HG02678 (cell line): Measurements from ENCODE around the gene PPP1R14C.
"Not testable (repeated sequence)": the region's sequence is repeated elsewhere in the genome, so short reads cannot be mapped to it uniquely, and the experiment has no call there.

Source experiments
- ATAC-seq: cut with Tn5 transposase; IDR thresholded peaks from one replicate; pipeline ENCODE4 v1.9.1; 2021; ENCODE audit warnings: mild to moderate bottlenecking, moderate library complexity; ENCODE audit not compliant: unreplicated experiment

PPP1R14C gene

GRCh38 chr6:150137711-150138110 is 5.1 kb upstream of the PPP1R14C start:
- not testable (repeated sequence) for ATAC-seq

DNA sequence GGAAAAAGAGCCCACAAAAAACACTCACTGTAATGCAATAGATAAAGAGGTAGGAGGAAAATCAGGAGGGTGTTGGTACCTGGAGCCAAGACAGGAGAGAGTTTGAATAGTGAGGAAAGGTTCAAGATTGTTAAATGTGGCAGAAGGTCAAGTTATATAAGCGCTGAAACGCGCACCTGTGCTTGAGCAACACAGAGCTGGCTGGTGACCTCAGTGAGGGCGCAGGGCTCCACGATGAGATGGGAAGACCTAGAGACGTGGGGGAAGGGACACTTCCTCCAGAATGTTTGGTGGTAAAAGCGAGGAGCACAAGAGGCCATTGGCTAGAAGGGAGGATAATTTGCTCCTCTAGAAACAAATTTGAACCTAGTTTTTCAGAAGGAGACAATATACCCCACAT is 4.2 kb upstream of the PPP1R14C start:
- no peak for ATAC-seq

DNA sequence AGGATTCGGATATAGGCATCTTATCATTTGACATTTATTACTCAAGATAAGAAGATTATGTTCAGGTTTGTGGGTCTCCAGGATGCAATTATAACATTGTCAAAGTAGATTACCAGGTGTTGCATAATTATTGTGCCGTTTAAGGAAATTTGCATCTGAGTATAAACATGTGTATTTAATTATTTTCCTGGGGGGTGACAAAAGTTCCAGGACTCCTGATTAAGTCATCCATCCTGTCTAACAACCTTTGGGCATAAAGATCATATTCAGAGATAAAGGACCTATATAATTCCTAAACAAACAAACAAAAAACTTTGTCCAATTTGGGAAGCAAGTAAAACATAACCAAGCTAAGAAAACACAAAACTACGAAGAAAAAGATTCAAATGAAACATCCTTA is 3.3 kb upstream of the PPP1R14C start:
- ATAC-seq: no peak

- no peak for ATAC-seq
Measured at GRCh38 chr6:150140236-150140969, 2.4 kb upstream of the PPP1R14C start.

- no peak for ATAC-seq
Measured at GRCh38 chr6:150142097-150142669, 661 bp upstream of the PPP1R14C start.

GRCh38 chr6:150143516-150144293 is 861 bp downstream of the PPP1R14C start:
- no peak for ATAC-seq

DNA sequence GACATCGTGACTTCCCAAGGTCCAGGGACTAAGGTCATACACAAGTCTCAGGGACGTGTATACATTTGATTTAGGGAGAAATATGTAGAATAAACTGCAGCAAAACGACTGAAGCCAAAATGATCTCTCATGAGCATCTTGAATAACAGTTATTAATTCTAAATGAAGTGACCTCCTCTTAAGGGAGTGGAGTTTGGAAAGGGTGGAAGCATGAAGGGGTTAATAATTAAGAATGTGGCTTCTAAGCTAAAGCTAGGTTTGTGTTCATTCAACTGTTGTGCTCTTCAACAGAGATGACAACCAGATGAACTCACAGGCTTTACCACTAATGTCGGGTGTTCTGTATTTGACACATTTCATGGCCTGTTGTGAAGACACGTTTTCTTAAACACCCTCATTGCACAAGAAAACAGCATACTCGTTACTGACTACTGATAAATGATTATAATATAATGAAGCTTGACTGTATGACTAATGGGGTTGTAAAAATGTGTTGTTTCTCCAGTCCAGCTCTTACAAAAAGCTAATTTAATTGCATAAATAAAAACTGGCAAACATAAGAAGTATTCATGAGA is 1.5 kb downstream of the PPP1R14C start:
- ATAC-seq: no peak

- no peak for ATAC-seq
Measured at GRCh38 chr6:150145427-150145826, 2.6 kb downstream of the PPP1R14C start.

DNA sequence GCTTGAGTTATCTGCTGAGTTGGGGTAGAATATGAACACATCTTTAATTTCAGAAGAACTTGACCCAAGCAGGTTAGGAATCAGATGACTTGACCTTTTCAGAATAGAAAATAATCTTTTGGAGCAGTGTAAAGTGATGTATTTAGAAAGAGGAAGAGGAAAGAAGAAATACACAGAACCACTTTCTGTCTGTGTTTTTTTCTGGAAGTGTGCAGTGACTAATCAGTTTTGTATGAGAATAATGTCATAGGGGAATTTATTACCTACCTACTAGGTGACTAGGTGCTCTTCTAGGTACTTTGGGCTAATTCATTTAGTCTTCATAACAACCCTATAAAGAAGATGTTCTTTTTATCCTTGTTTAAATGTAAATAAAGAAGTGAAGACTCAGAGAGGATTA is 3.0 kb downstream of the PPP1R14C start:
- no peak for ATAC-seq

- no peak for ATAC-seq
Measured at GRCh38 chr6:150146436-150146835, 3.6 kb downstream of the PPP1R14C start.

DNA sequence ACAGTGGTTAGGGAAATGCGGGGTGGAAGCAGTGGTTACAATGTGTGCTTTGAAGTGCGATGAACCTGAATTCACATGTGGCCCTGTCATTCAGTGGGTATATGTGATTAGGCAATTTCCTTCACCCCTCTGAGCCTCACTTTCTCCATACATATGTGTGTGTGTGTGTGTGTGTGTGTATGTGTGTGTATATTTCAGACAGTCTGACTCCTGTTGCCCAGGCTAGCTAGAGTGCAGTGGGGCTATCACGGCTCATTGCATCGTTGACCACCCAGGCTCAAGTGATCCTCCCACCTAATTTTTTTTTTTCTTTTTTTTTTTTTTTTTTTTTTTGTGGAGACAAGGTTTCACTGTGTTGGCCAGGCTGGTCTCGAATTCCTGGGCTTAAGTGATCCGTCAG is 6.3 kb downstream of the PPP1R14C start:
- no peak for ATAC-seq

DNA sequence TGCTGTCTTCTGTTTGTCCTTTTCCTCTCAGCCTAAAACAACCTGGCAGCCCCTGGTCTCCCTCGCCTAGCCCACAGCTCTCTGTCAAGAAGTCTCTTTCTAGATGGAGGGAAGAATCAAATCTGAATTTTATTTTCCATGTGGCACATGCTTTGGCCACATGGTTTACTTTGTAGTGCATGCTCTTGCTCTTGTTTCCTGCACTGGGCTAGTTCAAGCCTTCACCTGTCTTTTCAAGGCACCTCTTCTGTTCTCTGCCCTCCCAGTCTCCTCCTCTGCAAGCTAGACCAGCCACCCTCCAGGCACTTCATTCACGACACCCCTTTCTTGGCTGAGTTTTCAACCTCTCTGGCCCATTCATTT is 7.6 kb downstream of the PPP1R14C start:
- ATAC-seq: no peak

DNA sequence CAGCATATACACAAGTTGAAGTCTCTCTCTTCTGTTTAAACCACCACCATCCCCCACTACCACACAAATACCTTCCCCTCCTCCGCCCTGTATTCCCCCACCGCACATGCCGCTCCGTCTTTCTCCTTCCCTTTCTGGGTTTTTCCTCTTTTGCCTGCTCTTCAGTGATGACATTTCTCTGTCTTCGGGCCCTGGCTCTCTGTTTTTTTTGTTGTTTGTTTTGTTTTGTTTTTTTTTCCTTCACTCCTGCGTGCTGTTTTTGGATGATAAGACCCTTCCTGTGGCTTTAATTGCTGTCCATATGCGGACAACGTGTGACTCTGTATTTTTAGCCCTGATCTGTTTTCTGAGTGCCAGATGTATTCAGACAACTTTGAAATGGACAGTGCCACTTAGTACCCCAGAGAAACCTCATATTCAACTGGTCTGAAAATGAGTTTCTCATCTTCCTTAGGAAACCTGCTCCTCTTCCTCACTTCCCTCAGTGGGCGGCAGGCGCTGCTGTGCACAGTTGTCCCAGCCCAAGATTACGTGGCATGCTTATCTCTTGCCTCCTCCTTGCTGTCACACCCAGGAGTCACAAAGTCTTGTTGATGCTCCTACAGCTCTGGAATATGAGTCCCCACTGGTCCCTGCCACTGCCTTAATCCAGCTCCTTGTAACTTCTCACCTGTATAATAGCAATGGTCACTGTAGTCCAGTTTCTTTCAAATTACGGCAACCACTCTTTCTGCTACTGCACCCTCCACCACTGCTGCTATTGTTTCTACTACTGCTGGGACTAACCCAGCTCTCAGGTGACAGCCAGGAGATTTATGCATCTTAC is 8.2 kb downstream of the PPP1R14C start:
- ATAC-seq: no peak

- no peak for ATAC-seq
Measured at GRCh38 chr6:150152891-150153876, 10.3 kb downstream of the PPP1R14C start.

GRCh38 chr6:150153905-150154492 is 11.2 kb downstream of the PPP1R14C start:
- ATAC-seq: no peak

DNA sequence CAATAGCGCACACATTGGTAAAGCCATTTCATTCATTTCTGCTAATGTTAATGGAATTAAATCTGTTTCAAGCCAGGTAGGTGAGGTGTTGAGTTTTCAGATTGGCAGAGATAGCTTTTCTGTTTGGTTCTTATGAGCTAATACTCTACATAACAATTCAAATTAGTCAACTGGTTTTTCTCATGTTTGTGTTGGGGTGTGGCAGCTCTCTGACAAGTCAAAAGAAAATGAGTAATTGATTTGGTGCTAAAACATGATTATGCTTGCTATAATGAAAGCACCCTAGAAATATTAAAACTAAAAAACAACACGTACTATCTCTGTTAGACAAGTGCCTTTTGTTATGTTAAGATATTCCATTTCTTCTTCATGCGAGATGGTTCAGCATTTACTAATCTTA is 13.6 kb downstream of the PPP1R14C start:
- no peak for ATAC-seq

- ATAC-seq: no peak
Measured at GRCh38 chr6:150157081-150157480, 14.2 kb downstream of the PPP1R14C start.

DNA sequence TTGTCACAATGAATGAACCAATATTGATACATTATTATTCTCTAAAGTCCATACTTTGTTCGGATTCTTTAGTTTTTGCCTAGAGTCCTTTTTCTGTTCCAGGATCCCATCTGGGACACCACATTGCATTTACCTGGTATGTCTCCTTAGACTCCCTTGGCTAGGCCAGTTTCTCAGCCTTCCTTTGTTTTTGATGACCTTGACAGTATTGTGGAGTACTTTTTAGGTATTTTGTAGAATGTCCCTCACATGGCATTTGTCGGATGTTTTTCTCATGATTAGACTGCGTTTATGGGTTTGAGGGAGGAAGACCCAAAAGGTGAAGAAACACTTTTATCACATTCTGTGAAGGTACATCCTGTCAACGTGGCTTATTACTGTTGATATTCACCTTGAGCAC is 16.9 kb downstream of the PPP1R14C start:
- no peak for ATAC-seq

DNA sequence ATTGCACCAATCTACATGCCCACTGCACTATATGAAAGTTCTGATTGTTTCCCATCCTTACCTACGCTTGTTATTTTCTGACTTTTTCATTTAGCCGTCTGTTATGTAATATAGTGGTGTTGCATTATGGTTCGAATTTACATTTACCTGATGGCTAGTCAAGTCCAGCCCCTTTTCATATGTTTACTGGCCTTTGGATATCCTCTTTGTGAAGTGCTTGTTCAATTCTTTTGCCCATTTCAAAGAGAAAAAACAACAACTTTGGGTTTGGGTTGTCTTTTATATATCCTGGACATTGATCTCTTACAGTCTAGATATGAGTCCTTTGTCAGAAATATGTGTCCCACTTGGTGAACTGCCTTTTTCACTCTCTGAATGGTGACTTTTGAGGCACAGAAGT is 21.1 kb downstream of the PPP1R14C start:
- ATAC-seq: no peak
